Measurements from ENCODE around the gene TNFRSF1B. TPM values are rescaled to one million over a fixed set of nuclear protein-coding genes. Genes with fewer than 3 reads are reported as not detected.

TNFRSF1B gene
- total and polyA plus RNA-seq, 3 donors from 2014 or later, result 7.7 to 10.6 (median 8.0) TPM

GRCh38 chr1:12150456-12151200 is 16.2 kb upstream of the TNFRSF1B start:
- no peak for DNase-seq
- Histone ChIP-seq H3K4me1 (no peaks in the 10 kb centered on the region), H3K4me3 (no peak overlapping the region), H3K27ac (no peak overlapping the region), H3K27me3 (no peaks in the 10 kb centered on the region), H3K9me3 (no peaks in the 10 kb centered on the region), H3K36me3 (ENCODE audit: low read depth, missing control alignments) (no peaks in the 10 kb centered on the region)
- no peak for TF ChIP-seq POLR2A (IDR thresholded peaks at IDR 0.05)
- TF ChIP-seq, protein P1, sequence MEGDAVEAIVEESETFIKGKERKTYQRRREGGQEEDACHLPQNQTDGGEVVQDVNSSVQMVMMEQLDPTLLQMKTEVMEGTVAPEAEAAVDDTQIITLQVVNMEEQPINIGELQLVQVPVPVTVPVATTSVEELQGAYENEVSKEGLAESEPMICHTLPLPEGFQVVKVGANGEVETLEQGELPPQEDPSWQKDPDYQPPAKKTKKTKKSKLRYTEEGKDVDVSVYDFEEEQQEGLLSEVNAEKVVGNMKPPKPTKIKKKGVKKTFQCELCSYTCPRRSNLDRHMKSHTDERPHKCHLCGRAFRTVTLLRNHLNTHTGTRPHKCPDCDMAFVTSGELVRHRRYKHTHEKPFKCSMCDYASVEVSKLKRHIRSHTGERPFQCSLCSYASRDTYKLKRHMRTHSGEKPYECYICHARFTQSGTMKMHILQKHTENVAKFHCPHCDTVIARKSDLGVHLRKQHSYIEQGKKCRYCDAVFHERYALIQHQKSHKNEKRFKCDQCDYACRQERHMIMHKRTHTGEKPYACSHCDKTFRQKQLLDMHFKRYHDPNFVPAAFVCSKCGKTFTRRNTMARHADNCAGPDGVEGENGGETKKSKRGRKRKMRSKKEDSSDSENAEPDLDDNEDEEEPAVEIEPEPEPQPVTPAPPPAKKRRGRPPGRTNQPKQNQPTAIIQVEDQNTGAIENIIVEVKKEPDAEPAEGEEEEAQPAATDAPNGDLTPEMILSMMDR (IDR thresholded peaks at IDR 0.05), result no peak
- WGBS, 2 donors, result 71 to 86% methylated on average over 9 of the region's 9 CpGs
- intact Hi-C loops (cut with DNase I; ENCODE audit: low total_unique reads), result no loop called here

GRCh38 chr1:12151465-12151864 is 15.3 kb upstream of the TNFRSF1B start:
- 96 to 100% methylated on average over 2 of the region's 2 CpGs for WGBS, 2 donors
- no peaks in the 10 kb centered on the region for H3K36me3 ChIP-seq (ENCODE audit: low read depth, missing control alignments)
- no peaks in the 10 kb centered on the region for H3K27me3 ChIP-seq
- H3K27ac ChIP-seq, result no peak overlapping the region
- TF ChIP-seq POLR2A (IDR thresholded peaks at IDR 0.05), result no peak
- TF ChIP-seq, protein P1 (IDR thresholded peaks at IDR 0.05), result no peak
- H3K9me3 ChIP-seq, result no peaks in the 10 kb centered on the region
- H3K4me3 ChIP-seq, result no peak overlapping the region
- no peaks in the 10 kb centered on the region for H3K4me1 ChIP-seq
- intact Hi-C loops (cut with DNase I; ENCODE audit: low total_unique reads), result no loop called here
- DNase-seq, result no peak

- Histone ChIP-seq H3K4me1 (no peaks in the 10 kb centered on the region), H3K36me3 (ENCODE audit: low read depth, missing control alignments) (no peaks in the 10 kb centered on the region), H3K4me3 (no peak overlapping the region), H3K27me3 (no peaks in the 10 kb centered on the region), H3K9me3 (no peaks in the 10 kb centered on the region), H3K27ac (no peak overlapping the region)
- intact Hi-C loops (cut with DNase I; ENCODE audit: low total_unique reads), result no loop called here
- no peak for DNase-seq
- no peak for TF ChIP-seq POLR2A (IDR thresholded peaks at IDR 0.05)
- TF ChIP-seq, protein P1 (IDR thresholded peaks at IDR 0.05), result no peak
- WGBS, 2 donors, result 87 to 93% methylated on average over 7 of the region's 7 CpGs
Measured at GRCh38 chr1:12152113-12152891, 14.5 kb upstream of the TNFRSF1B start.

GRCh38 chr1:12153181-12153785 is 13.5 kb upstream of the TNFRSF1B start:
- no peaks in the 10 kb centered on the region for H3K36me3 ChIP-seq (ENCODE audit: low read depth, missing control alignments)
- no peak for TF ChIP-seq POLR2A (IDR thresholded peaks at IDR 0.05)
- TF ChIP-seq, protein P1 (IDR thresholded peaks at IDR 0.05), result no peak
- H3K27ac ChIP-seq, result no peak overlapping the region
- intact Hi-C loops (cut with DNase I; ENCODE audit: low total_unique reads), result no loop called here
- peak; percentile 58 for DNase-seq
- 69% methylated on average over 13 of the region's 13 CpGs for WGBS, 2 donors
- H3K27me3 ChIP-seq, result no peaks in the 10 kb centered on the region
- H3K4me3 ChIP-seq, result no peak overlapping the region
- no peaks in the 10 kb centered on the region for H3K9me3 ChIP-seq
- no peaks in the 10 kb centered on the region for H3K4me1 ChIP-seq
